ENCODE data around the gene TMOD3. TPM values are rescaled to one million over a fixed set of nuclear protein-coding genes. Genes with fewer than 3 reads are reported as not detected.

TMOD3 gene
- 49.0 TPM for total RNA-seq
- 8.9 TPM for polyA plus RNA-seq (ENCODE audit: insufficient read depth, low read depth, low replicate concordance)
- long read RNA-seq, donor 1, full-length matches to known transcripts = 1 of 1 reads
- long read RNA-seq, donor 1, partial matches to known transcripts = 0 of 1 reads
- long read RNA-seq, donor 1, other reads (novel, unspliced or antisense) = 0 of 1 reads
- long read RNA-seq, donor 2, full-length matches to known transcripts = 8 of 35 reads
- long read RNA-seq, donor 2, partial matches to known transcripts = 12 of 35 reads
- long read RNA-seq, donor 2, other reads (novel, unspliced or antisense) = 15 of 35 reads
- long read RNA-seq, donor 3, full-length matches to known transcripts = 10 of 83 reads
- long read RNA-seq, donor 3, partial matches to known transcripts = 63 of 83 reads
- long read RNA-seq, donor 3, other reads (novel, unspliced or antisense) = 10 of 83 reads
- long read RNA-seq, donor 4, full-length matches to known transcripts = 14 of 20 reads
- long read RNA-seq, donor 4, partial matches to known transcripts = 6 of 20 reads
- long read RNA-seq, donor 4, other reads (novel, unspliced or antisense) = 0 of 20 reads
- long read RNA-seq, donor 5, full-length matches to known transcripts = 2 of 2 reads
- long read RNA-seq, donor 5, partial matches to known transcripts = 0 of 2 reads
- long read RNA-seq, donor 5, other reads (novel, unspliced or antisense) = 0 of 2 reads
- long read RNA-seq, donor 6 = 0 reads
- long read RNA-seq, donor 7, full-length matches to known transcripts = 20 of 40 reads
- long read RNA-seq, donor 7, partial matches to known transcripts = 5 of 40 reads
- long read RNA-seq, donor 7, other reads (novel, unspliced or antisense) = 15 of 40 reads
- long read RNA-seq, donor 8, full-length matches to known transcripts = 4 of 72 reads
- long read RNA-seq, donor 8, partial matches to known transcripts = 47 of 72 reads
- long read RNA-seq, donor 8, other reads (novel, unspliced or antisense) = 21 of 72 reads
- long read RNA-seq, donor 9, full-length matches to known transcripts = 4 of 30 reads
- long read RNA-seq, donor 9, partial matches to known transcripts = 26 of 30 reads
- long read RNA-seq, donor 9, other reads (novel, unspliced or antisense) = 0 of 30 reads
- long read RNA-seq, donor 10, full-length matches to known transcripts = 8 of 20 reads
- long read RNA-seq, donor 10, partial matches to known transcripts = 12 of 20 reads
- long read RNA-seq, donor 10, other reads (novel, unspliced or antisense) = 0 of 20 reads

DNA sequence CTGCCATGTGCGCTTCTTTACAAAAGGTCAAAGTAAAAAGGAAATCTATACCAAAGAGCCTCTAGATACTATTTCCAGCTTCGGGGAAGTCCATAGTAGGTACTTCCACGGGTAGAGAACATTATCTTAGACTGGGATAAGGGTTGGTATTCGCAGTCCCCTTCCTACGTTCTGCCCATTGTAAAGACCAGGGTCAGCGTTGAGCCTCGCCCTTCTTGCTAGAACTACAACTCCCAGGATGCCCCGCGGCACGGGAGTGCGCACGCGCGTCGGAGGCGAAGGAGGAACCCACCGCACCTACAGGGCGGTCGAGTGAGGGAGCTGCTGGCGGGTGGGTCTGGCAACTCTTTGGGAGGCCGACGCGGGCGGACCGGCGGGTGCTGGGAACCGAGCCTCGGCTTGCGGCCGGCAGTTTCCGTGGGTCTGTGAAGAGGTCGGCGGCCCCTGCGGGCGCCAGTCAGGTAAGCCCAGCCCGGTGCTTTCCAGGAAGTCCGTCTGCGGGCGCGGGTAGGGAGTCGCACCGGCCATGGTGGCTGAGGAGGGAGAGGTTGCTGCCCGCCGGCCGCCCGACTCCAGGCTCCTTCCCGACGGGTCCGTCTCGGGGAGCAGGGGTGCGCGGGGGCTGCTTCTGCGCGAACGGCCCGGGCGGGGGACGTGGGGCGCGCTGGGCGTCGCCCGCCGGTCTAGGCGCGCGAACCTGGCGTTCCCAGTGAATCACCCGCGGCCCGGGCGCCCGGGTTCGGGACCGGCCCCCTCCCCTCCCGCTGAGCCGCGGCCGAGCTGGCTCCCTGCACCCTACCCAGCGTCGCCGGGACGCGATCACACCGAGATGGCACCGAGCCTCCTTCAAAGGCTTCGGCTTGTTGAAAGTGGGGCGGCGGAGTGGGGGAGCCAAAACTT is at the start of gene TMOD3:
Gene TMOD3 (plus strand): TSS at position 278 of the 900 bp plus-strand sequence. CDS start 33,232 bp downstream, outside the sequence.
- Histone ChIP-seq H3K27ac (ENCODE audit: low read depth in 2 of 2, low read length in 2 of 2) (peak within 1 kb of the TSS; percentile 91 to 95), H3K36me3 (ENCODE audit: control insufficient read depth in 2 of 3, insufficient read depth in 3 of 3, low read length in 3 of 3) (no peaks in the 10 kb centered on the region), H3K9ac (ENCODE audit: low read length in 3 of 3) (peak within 1 kb of the TSS; percentile 9 to 91 (median 77)), H3K4me1 (ENCODE audit: control insufficient read depth in 2 of 3, insufficient read depth in 2 of 3, low read depth in 1 of 3, low read length in 3 of 3) (peaks cover 0 to 23% (median 5%) of the 10 kb centered on the region in 3 donors), H3K4me3 (ENCODE audit: low read length in 3 of 3) (peak within 1 kb of the TSS; percentile 76 to 91 (median 89)), H3K9me3 (ENCODE audit: control insufficient read depth in 2 of 3, insufficient read depth in 1 of 3, low read length in 3 of 3) (no peaks in the 10 kb centered on the region), H3K27me3 (ENCODE audit: control insufficient read depth, insufficient read depth, low read length) (no peaks in the 10 kb centered on the region)
- FAIRE-seq (no peak), DNase-seq (peak; percentile 96 to 97 (median 96))
- TF ChIP-seq, protein P1, sequence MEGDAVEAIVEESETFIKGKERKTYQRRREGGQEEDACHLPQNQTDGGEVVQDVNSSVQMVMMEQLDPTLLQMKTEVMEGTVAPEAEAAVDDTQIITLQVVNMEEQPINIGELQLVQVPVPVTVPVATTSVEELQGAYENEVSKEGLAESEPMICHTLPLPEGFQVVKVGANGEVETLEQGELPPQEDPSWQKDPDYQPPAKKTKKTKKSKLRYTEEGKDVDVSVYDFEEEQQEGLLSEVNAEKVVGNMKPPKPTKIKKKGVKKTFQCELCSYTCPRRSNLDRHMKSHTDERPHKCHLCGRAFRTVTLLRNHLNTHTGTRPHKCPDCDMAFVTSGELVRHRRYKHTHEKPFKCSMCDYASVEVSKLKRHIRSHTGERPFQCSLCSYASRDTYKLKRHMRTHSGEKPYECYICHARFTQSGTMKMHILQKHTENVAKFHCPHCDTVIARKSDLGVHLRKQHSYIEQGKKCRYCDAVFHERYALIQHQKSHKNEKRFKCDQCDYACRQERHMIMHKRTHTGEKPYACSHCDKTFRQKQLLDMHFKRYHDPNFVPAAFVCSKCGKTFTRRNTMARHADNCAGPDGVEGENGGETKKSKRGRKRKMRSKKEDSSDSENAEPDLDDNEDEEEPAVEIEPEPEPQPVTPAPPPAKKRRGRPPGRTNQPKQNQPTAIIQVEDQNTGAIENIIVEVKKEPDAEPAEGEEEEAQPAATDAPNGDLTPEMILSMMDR (IDR thresholded peaks at IDR 0.05; ENCODE audit: borderline replicate concordance, extremely low read depth, insufficient read depth) = no peak
- intact Hi-C loops (cut with DNase I) = no loop called here

DNA sequence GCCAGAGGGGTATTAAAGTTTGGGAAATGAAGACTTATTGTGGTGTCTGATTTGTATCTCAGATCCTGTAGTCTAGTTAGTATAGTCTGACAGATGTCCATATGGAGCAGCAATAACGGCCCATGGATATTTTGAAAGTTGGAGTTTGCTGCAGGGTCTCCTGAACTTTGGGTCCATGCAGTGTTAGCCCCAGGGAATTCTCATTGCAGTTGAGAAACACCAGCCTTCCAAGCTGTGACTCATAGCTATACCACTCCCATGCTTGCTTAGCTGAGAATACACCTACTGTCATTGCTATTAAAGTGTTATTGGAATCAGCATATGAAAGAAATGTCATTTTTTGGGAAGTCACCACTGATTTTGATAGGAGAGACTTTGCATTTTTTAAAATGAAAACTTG is 48.8 kb upstream of the TMOD3 start:
- TF ChIP-seq, protein P1 (IDR thresholded peaks at IDR 0.05; ENCODE audit: borderline replicate concordance, extremely low read depth, insufficient read depth) = no peak
- no peaks in the 10 kb centered on the region for H3K9me3 ChIP-seq (ENCODE audit: control insufficient read depth in 2 of 3, insufficient read depth in 1 of 3, low read length in 3 of 3)
- no peak overlapping the region for H3K9ac ChIP-seq (ENCODE audit: low read length in 3 of 3)
- H3K36me3 ChIP-seq (ENCODE audit: control insufficient read depth in 2 of 3, insufficient read depth in 3 of 3, low read length in 3 of 3) = no peaks in the 10 kb centered on the region
- no peaks in the 10 kb centered on the region for H3K4me1 ChIP-seq (ENCODE audit: control insufficient read depth in 2 of 3, insufficient read depth in 2 of 3, low read depth in 1 of 3, low read length in 3 of 3)
- no peak overlapping the region for H3K4me3 ChIP-seq (ENCODE audit: low read length in 3 of 3)
- intact Hi-C loops (cut with DNase I) = no loop called here
- H3K27me3 ChIP-seq (ENCODE audit: control insufficient read depth, insufficient read depth, low read length) = no peaks in the 10 kb centered on the region
- no peak for FAIRE-seq
- H3K27ac ChIP-seq (ENCODE audit: low read depth in 2 of 2, low read length in 2 of 2) = no peak overlapping the region
- no peak for DNase-seq

DNA sequence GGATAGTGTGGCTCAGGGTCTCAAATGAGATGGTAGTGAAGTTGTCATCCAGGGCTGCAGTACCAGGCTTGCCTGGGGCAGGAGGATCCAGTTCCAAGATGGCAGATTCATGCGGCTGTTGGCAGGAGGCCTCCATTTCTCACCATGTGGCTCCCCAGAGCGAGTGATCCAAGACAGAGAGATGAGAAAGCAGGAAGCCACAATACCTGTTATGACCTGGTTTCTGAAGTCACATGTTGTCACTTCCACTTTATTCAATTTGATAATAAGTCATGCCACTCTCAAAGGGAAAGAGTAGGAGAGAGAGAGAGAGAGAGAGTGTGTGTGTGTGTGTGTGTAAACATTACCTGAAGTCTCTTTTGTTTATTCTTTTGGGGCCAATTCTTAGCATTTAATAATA is 47.9 kb upstream of the TMOD3 start:
- Histone ChIP-seq H3K4me3 (ENCODE audit: low read length in 3 of 3) (no peak overlapping the region), H3K27me3 (ENCODE audit: control insufficient read depth, insufficient read depth, low read length) (no peaks in the 10 kb centered on the region), H3K4me1 (ENCODE audit: control insufficient read depth in 2 of 3, insufficient read depth in 2 of 3, low read depth in 1 of 3, low read length in 3 of 3) (no peaks in the 10 kb centered on the region), H3K27ac (ENCODE audit: low read depth in 2 of 2, low read length in 2 of 2) (no peak overlapping the region), H3K9me3 (ENCODE audit: control insufficient read depth in 2 of 3, insufficient read depth in 1 of 3, low read length in 3 of 3) (no peaks in the 10 kb centered on the region), H3K9ac (ENCODE audit: low read length in 3 of 3) (no peak overlapping the region), H3K36me3 (ENCODE audit: control insufficient read depth in 2 of 3, insufficient read depth in 3 of 3, low read length in 3 of 3) (no peaks in the 10 kb centered on the region)
- intact Hi-C loops (cut with DNase I) = no loop called here
- no peak for FAIRE-seq
- no peak for DNase-seq
- TF ChIP-seq, protein P1 (IDR thresholded peaks at IDR 0.05; ENCODE audit: borderline replicate concordance, extremely low read depth, insufficient read depth) = no peak
